GM18870 (cell line): ENCODE measurements around the gene TBXAS1.
"Not testable (repeated sequence)": the region's sequence is repeated elsewhere in the genome, so short reads cannot be mapped to it uniquely, and the experiment has no call there.

Source experiments
- ATAC-seq: cut with Tn5 transposase; IDR thresholded peaks from one replicate; pipeline ENCODE4 v1.9.1; 2021; ENCODE audit warnings: moderate library complexity; ENCODE audit not compliant: unreplicated experiment

The TBXAS1 gene

GRCh38 chr7:139913021-139913844 lies 84.2 kb downstream of the TBXAS1 start:
- no peak for ATAC-seq

GRCh38 chr7:139913845-139914135 lies 84.7 kb downstream of the TBXAS1 start:
- ATAC-seq: no peak

- no peak for ATAC-seq
Observed at GRCh38 chr7:139914306-139915267, 85.5 kb downstream of the TBXAS1 start.

- no peak for ATAC-seq
Observed at GRCh38 chr7:139915268-139915863, 86.3 kb downstream of the TBXAS1 start.

- ATAC-seq: peak; percentile 93
Observed at GRCh38 chr7:139915864-139916716, 87.0 kb downstream of the TBXAS1 start.

- ATAC-seq: peak; percentile 57
Observed at GRCh38 chr7:139916717-139917395, 87.8 kb downstream of the TBXAS1 start.

GRCh38 chr7:139917851-139918250 lies 88.8 kb downstream of the TBXAS1 start:
- no peak for ATAC-seq

- no peak for ATAC-seq
Observed at GRCh38 chr7:139918480-139918879, 89.4 kb downstream of the TBXAS1 start.

- no peak for ATAC-seq
Observed at GRCh38 chr7:139923090-139923489, 94.0 kb downstream of the TBXAS1 start.

GRCh38 chr7:139924461-139924860 lies 95.4 kb downstream of the TBXAS1 start:
- no peak for ATAC-seq

GRCh38 chr7:139929221-139929620 lies 100.2 kb downstream of the TBXAS1 start:
- not testable (repeated sequence) for ATAC-seq

GRCh38 chr7:139930286-139930965 lies 101.4 kb downstream of the TBXAS1 start:
- no peak for ATAC-seq

GRCh38 chr7:139931190-139931934 lies 102.3 kb downstream of the TBXAS1 start:
- no peak for ATAC-seq

GRCh38 chr7:139932531-139932930 lies 103.5 kb downstream of the TBXAS1 start:
- ATAC-seq: no peak

- ATAC-seq: no peak
Observed at GRCh38 chr7:139936760-139937310, 107.8 kb downstream of the TBXAS1 start.

GRCh38 chr7:139937715-139938114 lies 108.7 kb downstream of the TBXAS1 start:
- no peak for ATAC-seq

GRCh38 chr7:139940866-139941265 lies 111.8 kb downstream of the TBXAS1 start:
- ATAC-seq: no peak

GRCh38 chr7:139941421-139941820 lies 112.4 kb downstream of the TBXAS1 start:
- no peak for ATAC-seq
